Testis (tissue), 2 donors: ENCODE results near the gene KCNG1.

Experiments
- CTCF ChIP-seq, 3 experiments: fragments of 450-650 bp in 2 of 3; fragments of 200-600 bp in 1 of 3; sonication (generic) in 1 of 3; IDR thresholded peaks; one replicate each; pipeline ENCODE4 v1.5.1; 2016 to 2019; ENCODE audit warnings: antibody characterized with exemption in 3 of 3, mild to moderate bottlenecking in 2 of 3, moderate library complexity in 1 of 3
- POLR2A ChIP-seq: fragments of 450-650 bp; IDR thresholded peaks from one replicate; pipeline ENCODE4 v1.6.1; 2017; ENCODE audit warnings: antibody characterized with exemption, mild to moderate bottlenecking, moderate library complexity

GRCh38 chr20:50991076-50991475, 31.8 kb downstream of the KCNG1 start:
- TF ChIP-seq CTCF (IDR thresholded peaks at IDR 0.05) (no peak), POLR2A (no peak)
